ENCODE data around the gene CEP78. TPM values are rescaled to one million over a fixed set of nuclear protein-coding genes. Genes with fewer than 3 reads are reported as not detected.
"Not testable (repeated sequence)": the region's sequence is repeated elsewhere in the genome, so short reads cannot be mapped to it uniquely, and the experiment has no call there.

CEP78 gene
- total RNA-seq, 4 donors from 2014 or later = 4.6 to 10.4 (median 7.4) TPM

GRCh38 chr9:78196258-78196657 is 39.6 kb upstream of the CEP78 start:
- TF ChIP-seq CTCF (IDR thresholded peaks at IDR 0.05) = no peak
- no peak for ATAC-seq (ENCODE audit: low FRiP score)
- no peak for DNase-seq (ENCODE audit: low spot score)

- DNase-seq (ENCODE audit: low spot score); ATAC-seq (ENCODE audit: low FRiP score): not testable (repeated sequence)
Measured at GRCh38 chr9:78201158-78201777, 34.6 kb upstream of the CEP78 start.

GRCh38 chr9:78207319-78207718 is 28.6 kb upstream of the CEP78 start:
- no peak for ATAC-seq (ENCODE audit: low FRiP score)
- no peak for DNase-seq (ENCODE audit: low spot score)
- no peak for TF ChIP-seq CTCF (IDR thresholded peaks at IDR 0.05)

GRCh38 chr9:78207901-78208300 is 28.0 kb upstream of the CEP78 start:
- ATAC-seq (ENCODE audit: low FRiP score) = no peak
- no peak for DNase-seq (ENCODE audit: low spot score)

GRCh38 chr9:78209127-78209526 is 26.7 kb upstream of the CEP78 start:
- ATAC-seq (ENCODE audit: low FRiP score) (no peak), DNase-seq (ENCODE audit: low spot score) (no peak)
- no peak for TF ChIP-seq CTCF (IDR thresholded peaks at IDR 0.05)

More at GRCh38 chr9:78207901-78208300, 28.0 kb upstream of the CEP78 start:
- no peak for TF ChIP-seq CTCF (IDR thresholded peaks at IDR 0.05)

GRCh38 chr9:78210841-78211301 is 25.0 kb upstream of the CEP78 start:
- DNase-seq (ENCODE audit: low spot score) (no peak), ATAC-seq (ENCODE audit: low FRiP score) (no peak)
- no peak for TF ChIP-seq CTCF (IDR thresholded peaks at IDR 0.05)

GRCh38 chr9:78212868-78213267 is 23.0 kb upstream of the CEP78 start:
- DNase-seq (ENCODE audit: low spot score) (no peak), ATAC-seq (ENCODE audit: low FRiP score) (no peak)
- TF ChIP-seq CTCF (IDR thresholded peaks at IDR 0.05) = no peak

Measured in omental fat pad (tissue), 4 donors.